Fibroblast of lung (primary cell): Measurements from ENCODE around the gene NAA10.

Experiments
- EZH2 ChIP-seq: IDR thresholded peaks from 2 replicates; pipeline ENCODE4 v1.5.1; 2012; ENCODE audit warnings: low read length, control low read depth, mild to moderate bottlenecking; ENCODE audit errors: missing control alignments
- TF ChIP-seq, protein P1 (sequence below), 2 donors: IDR thresholded peaks in 1 of 2; conservative IDR thresholded peaks in 1 of 2; 1 replicate in 1 of 2; 2 replicates in 1 of 2; pipeline ENCODE4 v1.5.1; 2011 to 2012; ENCODE audit warnings: low read length in 2 of 2, control low read depth in 1 of 2, inconsistent platforms in 1 of 2, low read depth in 1 of 2, mild to moderate bottlenecking in 1 of 2

GRCh38 chrX:153900831-153901752 lies 33.7 kb downstream of the NAA10 start:
- TF ChIP-seq, protein P1, sequence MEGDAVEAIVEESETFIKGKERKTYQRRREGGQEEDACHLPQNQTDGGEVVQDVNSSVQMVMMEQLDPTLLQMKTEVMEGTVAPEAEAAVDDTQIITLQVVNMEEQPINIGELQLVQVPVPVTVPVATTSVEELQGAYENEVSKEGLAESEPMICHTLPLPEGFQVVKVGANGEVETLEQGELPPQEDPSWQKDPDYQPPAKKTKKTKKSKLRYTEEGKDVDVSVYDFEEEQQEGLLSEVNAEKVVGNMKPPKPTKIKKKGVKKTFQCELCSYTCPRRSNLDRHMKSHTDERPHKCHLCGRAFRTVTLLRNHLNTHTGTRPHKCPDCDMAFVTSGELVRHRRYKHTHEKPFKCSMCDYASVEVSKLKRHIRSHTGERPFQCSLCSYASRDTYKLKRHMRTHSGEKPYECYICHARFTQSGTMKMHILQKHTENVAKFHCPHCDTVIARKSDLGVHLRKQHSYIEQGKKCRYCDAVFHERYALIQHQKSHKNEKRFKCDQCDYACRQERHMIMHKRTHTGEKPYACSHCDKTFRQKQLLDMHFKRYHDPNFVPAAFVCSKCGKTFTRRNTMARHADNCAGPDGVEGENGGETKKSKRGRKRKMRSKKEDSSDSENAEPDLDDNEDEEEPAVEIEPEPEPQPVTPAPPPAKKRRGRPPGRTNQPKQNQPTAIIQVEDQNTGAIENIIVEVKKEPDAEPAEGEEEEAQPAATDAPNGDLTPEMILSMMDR (conservative IDR thresholded peaks at IDR 0.05 in 1 of 2, IDR thresholded peaks at IDR 0.05 in 1 of 2; ENCODE audit: low read depth in 1 of 2, low read length in 2 of 2): no peak
- no peak for TF ChIP-seq EZH2
